ENCODE results near the gene ARMH4. TPM values are rescaled to one million over a fixed set of nuclear protein-coding genes. Genes with fewer than 3 reads are reported as not detected.
A peak's percentile ranks its signal among the peaks of the same experiment; 100 is the strongest.

Gene ARMH4, protein sequence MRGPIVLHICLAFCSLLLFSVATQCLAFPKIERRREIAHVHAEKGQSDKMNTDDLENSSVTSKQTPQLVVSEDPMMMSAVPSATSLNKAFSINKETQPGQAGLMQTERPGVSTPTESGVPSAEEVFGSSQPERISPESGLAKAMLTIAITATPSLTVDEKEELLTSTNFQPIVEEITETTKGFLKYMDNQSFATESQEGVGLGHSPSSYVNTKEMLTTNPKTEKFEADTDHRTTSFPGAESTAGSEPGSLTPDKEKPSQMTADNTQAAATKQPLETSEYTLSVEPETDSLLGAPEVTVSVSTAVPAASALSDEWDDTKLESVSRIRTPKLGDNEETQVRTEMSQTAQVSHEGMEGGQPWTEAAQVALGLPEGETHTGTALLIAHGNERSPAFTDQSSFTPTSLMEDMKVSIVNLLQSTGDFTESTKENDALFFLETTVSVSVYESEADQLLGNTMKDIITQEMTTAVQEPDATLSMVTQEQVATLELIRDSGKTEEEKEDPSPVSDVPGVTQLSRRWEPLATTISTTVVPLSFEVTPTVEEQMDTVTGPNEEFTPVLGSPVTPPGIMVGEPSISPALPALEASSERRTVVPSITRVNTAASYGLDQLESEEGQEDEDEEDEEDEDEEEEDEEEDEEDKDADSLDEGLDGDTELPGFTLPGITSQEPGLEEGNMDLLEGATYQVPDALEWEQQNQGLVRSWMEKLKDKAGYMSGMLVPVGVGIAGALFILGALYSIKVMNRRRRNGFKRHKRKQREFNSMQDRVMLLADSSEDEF
- 1 to 10 TPM in 1 of 4 donors, under 1 TPM in 3; 0.58 to 3.2 (median 0.85) TPM for total RNA-seq
- under 1 TPM; 0.17 to 0.74 (median 0.43) TPM for polyA plus RNA-seq
- long read RNA-seq, donor 1, full-length matches to known transcripts: 2 of 4 reads
- long read RNA-seq, donor 1, partial matches to known transcripts: 0 of 4 reads
- long read RNA-seq, donor 1, other reads (novel, unspliced or antisense): 2 of 4 reads
- long read RNA-seq, donor 2, full-length matches to known transcripts: 3 of 6 reads
- long read RNA-seq, donor 2, partial matches to known transcripts: 0 of 6 reads
- long read RNA-seq, donor 2, other reads (novel, unspliced or antisense): 3 of 6 reads

DNA sequence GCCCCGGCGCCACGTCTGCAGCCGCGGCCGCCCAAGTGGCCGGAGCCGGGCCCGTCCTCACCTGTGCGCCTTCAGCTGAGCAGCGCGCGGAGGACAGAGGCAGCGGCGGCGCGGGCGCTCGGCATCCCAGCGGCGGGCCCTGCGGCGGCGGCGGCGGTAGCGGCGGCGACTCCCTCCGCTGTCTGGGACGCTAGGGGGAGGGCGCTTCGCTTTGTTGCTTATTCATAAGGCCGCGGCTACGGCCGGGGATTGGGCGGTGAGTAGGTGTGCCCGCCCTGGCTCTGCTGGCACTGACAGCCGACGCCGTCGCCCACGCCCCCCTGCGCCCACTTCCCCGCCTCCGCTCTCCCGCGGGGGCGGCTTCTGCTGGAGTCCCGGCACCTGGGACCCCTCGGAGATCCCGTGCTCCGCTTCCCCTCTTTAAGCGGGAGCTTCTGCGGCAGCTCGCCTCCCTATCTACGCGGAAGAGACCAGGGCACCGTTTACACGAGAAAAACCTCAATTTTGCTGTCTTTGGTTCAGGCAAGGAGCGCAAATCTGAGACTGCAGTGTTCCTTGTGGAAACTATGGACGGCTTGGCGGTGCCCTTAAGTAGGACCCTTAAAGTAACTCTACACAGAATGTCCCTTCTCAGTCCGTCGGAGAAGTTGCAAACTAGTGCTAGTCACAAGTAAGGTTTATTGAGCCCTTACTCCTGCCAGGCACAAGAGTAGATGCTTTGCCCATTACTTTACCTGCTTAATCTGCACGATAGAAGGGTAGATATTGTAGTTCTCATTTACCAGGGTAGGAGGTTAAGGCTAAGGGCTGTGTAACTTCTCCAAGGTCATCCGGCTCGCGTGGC lies at the start of gene ARMH4:
TSS of gene ARMH4 (minus strand) at position 200 of the 844 bp plus-strand sequence. CDS start 12,855 bp downstream, outside the sequence.
- peaks cover 6% of the 10 kb centered on the region for H3K4me1 ChIP-seq
- no peaks in the 10 kb centered on the region for H3K9me3 ChIP-seq
- WGBS, 3 donors: 0 to 1% (median 0%) methylated on average over 32 to 70 of the region's 70 CpGs
- peaks cover 0 to 13% (median 0%) of the 10 kb centered on the region in 3 donors for H3K27me3 ChIP-seq (ENCODE audit: insufficient read depth in 3 of 3, low read length in 2 of 3)
- DNase-seq (peak; percentile 81 to 88), ATAC-seq (peak; percentile 91 to 99 (median 97))
- H3K36me3 ChIP-seq (ENCODE audit: insufficient read depth in 1 of 2, low read depth in 1 of 2): no peaks in the 10 kb centered on the region
- peak within 1 kb of the TSS; percentile 87 for H3K4me3 ChIP-seq
- intact Hi-C loops (cut with DNase I): no loop called here
- TF ChIP-seq, protein P1, sequence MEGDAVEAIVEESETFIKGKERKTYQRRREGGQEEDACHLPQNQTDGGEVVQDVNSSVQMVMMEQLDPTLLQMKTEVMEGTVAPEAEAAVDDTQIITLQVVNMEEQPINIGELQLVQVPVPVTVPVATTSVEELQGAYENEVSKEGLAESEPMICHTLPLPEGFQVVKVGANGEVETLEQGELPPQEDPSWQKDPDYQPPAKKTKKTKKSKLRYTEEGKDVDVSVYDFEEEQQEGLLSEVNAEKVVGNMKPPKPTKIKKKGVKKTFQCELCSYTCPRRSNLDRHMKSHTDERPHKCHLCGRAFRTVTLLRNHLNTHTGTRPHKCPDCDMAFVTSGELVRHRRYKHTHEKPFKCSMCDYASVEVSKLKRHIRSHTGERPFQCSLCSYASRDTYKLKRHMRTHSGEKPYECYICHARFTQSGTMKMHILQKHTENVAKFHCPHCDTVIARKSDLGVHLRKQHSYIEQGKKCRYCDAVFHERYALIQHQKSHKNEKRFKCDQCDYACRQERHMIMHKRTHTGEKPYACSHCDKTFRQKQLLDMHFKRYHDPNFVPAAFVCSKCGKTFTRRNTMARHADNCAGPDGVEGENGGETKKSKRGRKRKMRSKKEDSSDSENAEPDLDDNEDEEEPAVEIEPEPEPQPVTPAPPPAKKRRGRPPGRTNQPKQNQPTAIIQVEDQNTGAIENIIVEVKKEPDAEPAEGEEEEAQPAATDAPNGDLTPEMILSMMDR (IDR thresholded peaks at IDR 0.05): peak; percentile 23
- H3K27ac ChIP-seq: no peak within 1 kb of the TSS

DNA sequence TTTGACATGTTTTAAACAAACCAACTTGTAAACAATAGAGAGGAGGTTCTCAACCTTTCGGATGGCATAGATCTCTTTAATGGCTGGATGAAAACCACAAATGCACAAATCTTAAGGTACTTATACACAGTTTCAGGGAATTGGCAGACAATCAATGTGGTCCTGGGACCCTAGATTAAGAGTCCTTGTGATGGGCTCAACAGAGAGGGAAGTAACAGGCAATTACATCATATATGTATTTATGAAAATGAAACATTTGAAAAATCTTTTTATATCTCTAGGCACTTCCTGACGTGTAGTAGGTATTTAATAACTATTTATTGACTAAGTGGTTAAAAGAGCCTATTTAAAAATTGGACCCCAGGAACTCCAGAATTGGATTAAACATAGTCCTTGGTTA lies 48.8 kb upstream of the ARMH4 start:
- TF ChIP-seq, protein P1 (IDR thresholded peaks at IDR 0.05): no peak
- H3K4me3 ChIP-seq: peak overlapping the region; percentile 74
- H3K27ac ChIP-seq: peak overlapping the region; percentile 91
- intact Hi-C loops (cut with DNase I): loop anchor here (2.0 to 5.0 kb wide), 2 partner anchors 36 to 38 kb away; no protein-coding TSS in a partner anchor
- DNase-seq (no peak), ATAC-seq (no peak)
- 2 to 5% (median 4%) methylated on average over 2 of the region's 2 CpGs for WGBS, 3 donors
- H3K9me3 ChIP-seq: no peaks in the 10 kb centered on the region
- peaks cover 0 to 22% of the 10 kb centered on the region in 2 donors for H3K36me3 ChIP-seq (ENCODE audit: insufficient read depth in 1 of 2, low read depth in 1 of 2)
- peaks cover 7% of the 10 kb centered on the region for H3K4me1 ChIP-seq
- H3K27me3 ChIP-seq (ENCODE audit: insufficient read depth in 3 of 3, low read length in 2 of 3): no peaks in the 10 kb centered on the region

DNA sequence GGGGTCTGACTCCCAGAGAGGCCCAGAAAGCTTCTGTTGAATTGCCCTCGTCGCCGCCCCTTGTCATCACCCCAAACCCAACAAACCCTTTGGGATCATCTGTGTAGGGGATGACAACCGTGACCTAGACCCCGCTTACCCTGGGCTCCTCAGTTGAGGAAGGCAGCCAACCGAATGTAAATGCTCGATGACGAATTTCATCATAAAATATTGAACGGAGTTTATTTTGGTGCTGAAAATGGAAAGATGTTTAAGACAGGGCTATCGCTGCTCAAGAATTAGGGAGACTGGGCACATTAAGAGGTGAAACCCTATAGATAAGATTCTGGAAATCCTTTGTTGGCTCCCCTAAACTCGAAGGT lies 48.4 kb upstream of the ARMH4 start:
- intact Hi-C loops (cut with DNase I): loop anchor here (2.0 to 5.0 kb wide), 2 partner anchors 37 to 38 kb away; no protein-coding TSS in a partner anchor

More for the DNA sequence above, 48.4 kb upstream of the ARMH4 start:
- WGBS, 3 donors: 0 to 1% (median 0%) methylated on average over 11 of the region's 11 CpGs
- peak overlapping the region; percentile 91 for H3K27ac ChIP-seq
- no peaks in the 10 kb centered on the region for H3K27me3 ChIP-seq (ENCODE audit: insufficient read depth in 3 of 3, low read length in 2 of 3)
- no peaks in the 10 kb centered on the region for H3K9me3 ChIP-seq
- peaks cover 7% of the 10 kb centered on the region for H3K4me1 ChIP-seq
- DNase-seq: no peak
- TF ChIP-seq, protein P1 (IDR thresholded peaks at IDR 0.05): no peak
- H3K36me3 ChIP-seq (ENCODE audit: insufficient read depth in 1 of 2, low read depth in 1 of 2): peaks cover 0 to 22% of the 10 kb centered on the region in 2 donors
- peak overlapping the region; percentile 74 for H3K4me3 ChIP-seq
- ATAC-seq: peak in 2 of 4 donors; percentile 2 to 15

Measured in psoas muscle (tissue), 8 donors.